NCI-H2029 (cell line): ENCODE results near the gene IL24.

Experiments
- DNase-seq: peaks from one replicate; lab custom pipeline; 2025; lab: John Stamatoyannopoulos, UW

The IL24 gene

GRCh38 chr1:206880314-206880713 is 16.9 kb upstream of the IL24 start:
- DNase-seq: no peak

GRCh38 chr1:206882555-206882954 is 14.7 kb upstream of the IL24 start:
- DNase-seq: no peak

- no peak for DNase-seq
Observed at GRCh38 chr1:206883160-206883559, 14.1 kb upstream of the IL24 start.

GRCh38 chr1:206883876-206884275 is 13.4 kb upstream of the IL24 start:
- DNase-seq: no peak

- DNase-seq: no peak
Observed at GRCh38 chr1:206885341-206886060, 11.7 kb upstream of the IL24 start.

GRCh38 chr1:206886831-206887230 is 10.4 kb upstream of the IL24 start:
- DNase-seq: no peak

GRCh38 chr1:206887701-206888100 is 9.5 kb upstream of the IL24 start:
- DNase-seq: no peak

- DNase-seq: peak; percentile 8
Observed at GRCh38 chr1:206890125-206891060, 6.8 kb upstream of the IL24 start.

GRCh38 chr1:206891412-206891811 is 5.8 kb upstream of the IL24 start:
- DNase-seq: no peak

- no peak for DNase-seq
Observed at GRCh38 chr1:206892351-206892984, 4.8 kb upstream of the IL24 start.

GRCh38 chr1:206893380-206893779 is 3.9 kb upstream of the IL24 start:
- no peak for DNase-seq

GRCh38 chr1:206895325-206895724 is 1.9 kb upstream of the IL24 start:
- DNase-seq: peak; percentile 96

- peak; percentile 88 for DNase-seq
Observed at GRCh38 chr1:206895837-206896242, 1.4 kb upstream of the IL24 start.

- DNase-seq: peak; percentile 33
Observed at GRCh38 chr1:206896261-206896660, 982 bp upstream of the IL24 start.

GRCh38 chr1:206898089-206898914 is 1.1 kb downstream of the IL24 start:
- peak; percentile 9 for DNase-seq

GRCh38 chr1:206898915-206899431 is 1.7 kb downstream of the IL24 start:
- DNase-seq: no peak

- DNase-seq: no peak
Observed at GRCh38 chr1:206899717-206900116, 2.5 kb downstream of the IL24 start.

GRCh38 chr1:206900149-206900548 is 2.9 kb downstream of the IL24 start:
- DNase-seq: no peak

- no peak for DNase-seq
Observed at GRCh38 chr1:206901944-206902343, 4.7 kb downstream of the IL24 start.

- DNase-seq: no peak
Observed at GRCh38 chr1:206902702-206903101, 5.5 kb downstream of the IL24 start.

GRCh38 chr1:206903687-206904086 is 6.4 kb downstream of the IL24 start:
- no peak for DNase-seq
